ENCODE data around the gene SPDYE3.
"Not testable (repeated sequence)": the region's sequence is repeated elsewhere in the genome, so short reads cannot be mapped to it uniquely, and the experiment has no call there.

Gene SPDYE3

DNA sequence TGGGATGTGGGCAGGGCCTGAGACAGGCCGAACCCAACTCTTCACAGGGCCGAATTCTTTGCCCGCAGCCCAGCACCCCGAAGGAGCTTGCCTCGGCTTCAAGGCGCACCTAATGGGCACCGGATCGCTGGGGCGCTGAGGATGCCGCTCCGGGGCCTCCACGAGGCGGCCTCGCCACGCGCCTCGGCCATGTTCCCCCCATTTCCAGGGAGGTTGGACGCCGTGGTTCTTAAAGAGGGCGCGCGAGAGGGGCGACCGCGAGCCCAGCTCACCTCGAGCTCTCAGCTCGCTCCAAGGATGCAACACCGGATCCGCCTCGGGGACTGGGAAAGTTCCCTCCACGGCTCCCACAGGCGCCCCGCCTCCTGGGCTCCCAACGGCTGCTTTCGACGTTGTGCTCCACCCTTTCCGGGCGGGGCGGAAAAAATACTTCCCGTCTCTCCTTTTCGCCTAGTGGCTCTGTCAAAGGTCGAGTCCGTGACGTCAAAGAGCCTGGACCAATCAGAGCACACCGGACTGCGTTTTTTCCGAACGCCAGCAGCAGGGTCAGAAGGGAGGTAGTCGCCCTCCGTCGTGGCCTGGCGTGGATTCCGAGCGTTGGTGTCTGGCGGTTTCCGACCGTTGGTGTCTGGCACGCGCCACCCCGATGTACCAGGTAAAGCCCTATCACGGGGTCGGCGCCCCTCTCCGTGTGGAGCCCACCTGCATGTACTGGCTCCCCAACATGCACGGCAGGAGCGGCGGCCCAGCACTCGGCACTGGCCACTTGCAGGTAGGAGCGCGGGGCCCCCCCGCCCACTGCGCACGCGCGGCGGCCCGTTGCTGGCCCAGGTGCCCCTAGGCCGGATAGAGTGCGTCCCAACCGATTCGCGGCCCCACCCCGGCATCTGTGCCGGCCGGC lies 28.3 kb downstream of the SPDYE3 start:
- FAIRE-seq: not testable (repeated sequence)
- TF ChIP-seq POLR2A (IDR thresholded peaks at IDR 0.05; ENCODE audit: low read depth, low read length) (peak; percentile 96), POLR2AphosphoS5 (IDR thresholded peaks at IDR 0.05; ENCODE audit: low read depth, low read length) (peak; percentile 95)
- peak; percentile 83 for DNase-seq (ENCODE audit: insufficient read length)

DNA sequence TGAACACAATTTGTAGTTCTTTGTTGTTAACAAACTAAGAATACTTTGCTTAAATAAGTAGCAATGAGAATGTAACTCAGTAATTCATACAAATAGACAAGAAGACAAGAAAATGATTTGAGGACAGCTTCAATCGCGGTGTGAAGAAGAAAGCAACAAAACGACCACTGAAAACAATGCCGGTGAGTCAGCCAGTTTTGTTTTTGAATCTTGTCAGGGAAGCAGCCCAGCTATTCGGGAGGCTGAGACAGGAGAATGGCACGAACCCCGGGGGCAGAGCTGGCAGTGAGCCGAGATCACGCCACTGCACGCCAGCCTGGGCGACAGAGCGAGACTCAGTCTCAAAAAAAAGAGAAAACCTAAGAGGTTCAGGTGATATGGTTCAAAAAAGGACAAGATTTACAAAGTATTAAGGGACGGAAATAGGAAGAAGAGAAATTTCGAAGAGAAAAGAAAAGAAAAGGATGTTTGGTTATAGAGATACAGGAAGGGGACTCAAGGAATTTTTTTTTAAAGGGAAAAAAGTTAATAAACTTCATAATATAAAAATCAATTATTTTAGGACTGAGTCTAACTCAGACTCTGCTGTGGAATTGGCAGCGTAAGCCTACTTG lies 30.7 kb downstream of the SPDYE3 start:
- DNase-seq (ENCODE audit: insufficient read length); FAIRE-seq: not testable (repeated sequence)

DNA sequence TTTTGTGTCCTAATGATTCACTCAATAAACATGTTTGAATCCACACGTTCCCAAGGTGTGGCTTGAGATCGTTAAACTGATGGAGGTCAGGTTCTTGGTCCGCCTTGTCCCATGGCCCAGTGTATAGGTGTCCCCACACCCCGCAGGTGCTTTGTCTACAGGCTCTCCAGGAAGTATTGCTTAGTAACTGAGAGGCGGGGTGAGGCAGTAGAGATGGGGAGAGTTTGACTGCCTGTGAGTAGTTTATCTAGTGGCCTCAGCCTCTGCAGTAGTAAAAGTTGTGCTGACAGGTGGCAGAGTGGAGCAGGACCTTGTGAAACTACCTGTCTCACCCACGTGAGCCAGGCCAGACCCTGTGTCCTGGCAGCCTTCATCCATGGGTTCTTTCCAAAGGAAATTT lies 33.8 kb downstream of the SPDYE3 start:
- DNase-seq (ENCODE audit: insufficient read length); FAIRE-seq: not testable (repeated sequence)

DNA sequence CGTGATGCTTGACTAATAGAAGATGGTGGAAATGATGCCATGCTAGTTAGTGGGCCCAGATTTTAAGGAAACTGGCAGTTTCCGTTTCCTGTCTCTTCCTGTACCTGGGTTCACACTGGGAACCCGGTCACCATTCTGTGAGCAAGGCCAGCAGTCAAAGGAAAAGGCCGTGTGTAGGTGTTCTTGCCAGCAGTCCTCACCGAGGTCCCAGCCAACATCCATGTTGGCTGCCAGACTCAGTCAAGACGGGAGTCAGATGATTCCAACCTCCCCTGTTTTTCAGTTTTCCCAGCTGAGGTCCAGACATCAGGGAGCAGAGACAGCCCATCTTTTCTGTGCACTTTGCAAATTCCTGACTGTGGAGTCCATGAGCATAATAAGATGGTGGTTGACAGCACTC lies 35.3 kb downstream of the SPDYE3 start:
- TF ChIP-seq TAF1 (IDR thresholded peaks at IDR 0.05; ENCODE audit: borderline replicate concordance, low read depth, low read length) (no peak), POLR2AphosphoS5 (IDR thresholded peaks at IDR 0.05; ENCODE audit: low read depth, low read length) (no peak), POLR2A (IDR thresholded peaks at IDR 0.05; ENCODE audit: low read depth, low read length) (no peak)
- DNase-seq (ENCODE audit: insufficient read length): no peak
- no peak for FAIRE-seq

DNA sequence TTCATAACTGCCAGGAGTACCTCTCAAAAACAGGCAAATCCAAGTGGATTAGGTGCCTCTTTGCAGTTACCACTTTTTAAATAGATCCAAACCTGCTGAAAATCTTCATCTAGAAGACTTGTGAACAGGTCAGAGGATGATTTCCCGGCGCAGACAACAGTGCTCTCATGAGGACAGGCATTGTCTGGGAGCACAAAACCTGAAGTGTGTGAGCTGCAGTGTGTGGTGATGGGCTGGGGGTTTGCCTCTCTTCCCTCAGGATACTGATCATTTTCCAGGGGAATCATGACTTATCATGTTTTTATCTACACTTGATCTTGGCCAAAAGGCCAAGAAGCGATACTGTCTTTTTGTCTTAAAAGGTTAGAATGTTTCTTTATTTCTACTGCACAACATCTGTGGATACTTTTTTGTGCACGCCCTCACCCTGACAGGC lies 36.6 kb downstream of the SPDYE3 start:
- DNase-seq (ENCODE audit: insufficient read length); FAIRE-seq: not testable (repeated sequence)

DNA sequence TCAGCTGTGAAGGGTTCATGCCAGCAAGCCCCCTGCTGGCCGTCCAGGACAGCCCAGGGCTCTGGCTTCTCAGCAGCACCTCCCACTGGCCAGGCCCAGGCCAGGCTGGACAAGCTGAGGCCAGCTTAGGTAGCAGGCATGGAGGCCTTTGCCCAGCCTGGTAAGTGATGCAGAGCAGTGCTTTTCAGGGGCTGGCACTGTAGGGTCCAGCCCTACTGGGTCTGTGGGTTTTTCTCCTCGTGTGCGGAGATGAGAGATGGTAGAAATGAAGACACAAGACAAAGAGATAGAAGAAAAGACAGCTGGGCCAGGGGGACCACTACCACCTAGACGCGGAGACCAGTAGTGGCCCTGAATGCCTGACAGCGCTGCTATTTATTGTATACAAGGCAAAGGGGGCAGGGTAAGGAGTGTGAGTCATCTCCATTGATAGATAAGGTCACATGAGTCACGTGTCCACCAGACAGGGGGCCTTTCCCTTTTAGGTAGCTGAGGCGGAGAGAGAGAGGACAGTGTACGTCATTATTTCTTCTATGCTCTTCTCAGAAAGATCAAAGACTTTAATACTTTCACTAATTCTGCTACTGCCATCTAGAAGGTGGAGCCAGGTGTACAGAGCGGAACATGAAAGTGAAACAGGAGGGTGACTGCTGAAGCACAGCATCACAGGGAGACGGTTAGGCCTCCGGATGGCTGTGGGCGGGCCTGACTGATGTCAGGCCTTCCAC lies 37.2 kb downstream of the SPDYE3 start:
- TF ChIP-seq POLR2A (IDR thresholded peaks at IDR 0.05; ENCODE audit: low read depth, low read length): peak; percentile 20; the same call in 1 of the 2 replicates
- DNase-seq (ENCODE audit: insufficient read length): not testable (repeated sequence)
- FAIRE-seq: peak; percentile 96

DNA sequence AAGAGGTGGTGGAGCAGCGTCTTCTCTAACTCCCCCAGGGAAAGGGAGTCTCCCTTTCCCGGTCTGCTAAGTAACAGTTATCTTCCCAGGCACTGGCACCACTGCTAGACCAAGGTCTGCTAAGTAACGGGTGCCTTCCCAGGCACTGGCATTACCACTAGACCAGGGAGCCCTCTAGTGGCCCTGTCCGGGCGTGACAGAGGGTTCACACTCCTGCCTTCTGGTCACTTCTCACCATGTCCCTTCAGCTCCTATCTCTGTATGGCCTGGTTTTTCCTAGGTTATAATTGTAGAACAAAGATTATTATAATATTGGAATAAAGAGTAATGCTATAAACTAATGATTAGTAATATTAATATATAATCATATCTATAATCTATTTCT lies 37.8 kb downstream of the SPDYE3 start:
- FAIRE-seq; DNase-seq (ENCODE audit: insufficient read length): not testable (repeated sequence)

DNA sequence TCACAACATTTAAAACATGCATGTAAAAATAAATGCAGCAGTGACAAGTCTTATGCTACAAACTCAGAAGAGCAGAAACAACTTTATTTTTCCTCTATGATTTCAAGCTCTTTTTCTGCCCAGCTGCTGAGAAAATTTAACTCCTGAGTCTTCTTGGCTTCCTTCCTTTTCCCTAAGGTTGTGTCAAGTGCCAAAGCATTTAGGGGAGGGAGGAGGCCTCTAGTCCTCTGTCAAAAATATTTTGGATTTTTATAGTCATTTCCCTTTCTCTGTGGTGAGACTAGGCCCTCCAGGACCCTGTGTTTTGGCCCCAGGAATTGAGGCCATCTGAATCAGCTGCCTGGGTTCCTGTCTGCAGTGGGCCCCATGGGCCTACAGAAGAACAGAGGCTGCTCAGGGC lies 39.4 kb downstream of the SPDYE3 start:
- FAIRE-seq: no peak
- no peak for DNase-seq (ENCODE audit: insufficient read length)

DNA sequence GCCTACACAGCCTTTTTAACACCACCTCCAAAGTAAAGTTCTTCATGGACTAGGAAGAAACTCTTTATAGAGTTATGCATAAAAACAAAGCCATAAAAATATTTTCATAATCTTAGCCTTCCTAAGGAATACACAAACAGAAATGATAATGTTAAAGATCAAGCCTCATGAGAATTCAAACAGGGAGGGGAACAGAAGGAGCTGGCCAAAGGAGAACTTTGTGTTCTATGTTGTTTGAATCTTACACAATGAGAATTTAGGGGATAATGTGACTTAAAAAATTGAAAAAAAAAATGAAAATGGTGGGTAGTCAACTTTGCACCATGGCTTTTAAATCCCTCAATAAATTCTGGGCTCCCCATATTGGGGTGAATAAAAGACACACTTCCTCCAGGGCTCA lies 41.3 kb downstream of the SPDYE3 start:
- TF ChIP-seq POLR2A (IDR thresholded peaks at IDR 0.05; ENCODE audit: low read depth, low read length): no peak
- TF ChIP-seq POLR2AphosphoS5 (IDR thresholded peaks at IDR 0.05; ENCODE audit: low read depth, low read length): no peak
- TF ChIP-seq TAF1 (IDR thresholded peaks at IDR 0.05; ENCODE audit: borderline replicate concordance, low read depth, low read length): no peak
- FAIRE-seq (no peak), DNase-seq (ENCODE audit: insufficient read length) (no peak)

More for the DNA sequence above, 39.4 kb downstream of the SPDYE3 start:
- TF ChIP-seq POLR2A (IDR thresholded peaks at IDR 0.05; ENCODE audit: low read depth, low read length) (no peak), POLR2AphosphoS5 (IDR thresholded peaks at IDR 0.05; ENCODE audit: low read depth, low read length) (no peak), TAF1 (IDR thresholded peaks at IDR 0.05; ENCODE audit: borderline replicate concordance, low read depth, low read length) (no peak)

DNA sequence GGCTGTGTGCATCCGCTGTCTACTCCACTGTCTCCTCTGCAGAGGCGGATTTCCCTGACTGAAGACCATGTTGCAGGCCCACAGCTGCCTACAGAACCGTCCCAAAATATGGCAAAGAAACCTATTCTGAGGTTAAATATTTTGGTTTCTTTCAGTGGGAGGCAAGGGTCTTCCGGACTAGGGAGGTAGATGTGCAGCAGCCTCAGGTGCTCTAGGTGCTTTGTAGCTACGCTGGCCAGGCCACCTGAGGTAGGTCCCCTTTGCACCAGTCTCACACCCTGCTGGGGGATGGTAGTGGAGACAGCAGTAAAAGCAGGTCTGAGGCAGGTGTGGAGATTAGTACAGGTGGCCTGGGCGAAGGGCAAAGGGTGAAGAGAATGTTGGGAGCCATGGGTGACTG lies 42.3 kb downstream of the SPDYE3 start:
- no peak for DNase-seq (ENCODE audit: insufficient read length)
- no peak for FAIRE-seq
- no peak for TF ChIP-seq POLR2AphosphoS5 (IDR thresholded peaks at IDR 0.05; ENCODE audit: low read depth, low read length)
- TF ChIP-seq POLR2A (IDR thresholded peaks at IDR 0.05; ENCODE audit: low read depth, low read length): no peak
- TF ChIP-seq TAF1 (IDR thresholded peaks at IDR 0.05; ENCODE audit: borderline replicate concordance, low read depth, low read length): no peak

DNA sequence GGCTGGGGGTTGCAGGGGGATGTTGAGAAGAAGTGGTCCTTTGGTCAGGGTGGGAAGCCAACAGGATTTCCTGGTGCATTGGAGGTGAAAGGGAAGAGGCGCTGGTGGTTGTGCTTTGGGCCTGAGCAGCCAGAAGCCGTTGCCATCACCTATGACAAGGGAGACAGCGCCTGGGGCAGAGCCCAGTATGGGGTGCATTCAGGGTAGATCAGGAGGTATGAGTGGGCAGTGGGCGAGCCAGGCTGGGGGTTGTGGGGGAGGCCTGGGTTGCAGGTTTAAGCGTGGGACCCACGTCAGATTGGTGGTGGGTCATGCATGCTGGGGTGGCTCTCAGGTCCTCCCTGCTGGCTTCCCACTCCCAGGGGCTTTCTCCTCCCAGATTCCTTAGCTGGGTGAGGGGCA lies 44.2 kb downstream of the SPDYE3 start:
- DNase-seq (ENCODE audit: insufficient read length): no peak
- TF ChIP-seq POLR2A (IDR thresholded peaks at IDR 0.05; ENCODE audit: low read depth, low read length): peak; percentile 14; the same call in 1 of the 2 replicates
- no peak for TF ChIP-seq TAF1 (IDR thresholded peaks at IDR 0.05; ENCODE audit: borderline replicate concordance, low read depth, low read length)
- no peak for FAIRE-seq

DNA sequence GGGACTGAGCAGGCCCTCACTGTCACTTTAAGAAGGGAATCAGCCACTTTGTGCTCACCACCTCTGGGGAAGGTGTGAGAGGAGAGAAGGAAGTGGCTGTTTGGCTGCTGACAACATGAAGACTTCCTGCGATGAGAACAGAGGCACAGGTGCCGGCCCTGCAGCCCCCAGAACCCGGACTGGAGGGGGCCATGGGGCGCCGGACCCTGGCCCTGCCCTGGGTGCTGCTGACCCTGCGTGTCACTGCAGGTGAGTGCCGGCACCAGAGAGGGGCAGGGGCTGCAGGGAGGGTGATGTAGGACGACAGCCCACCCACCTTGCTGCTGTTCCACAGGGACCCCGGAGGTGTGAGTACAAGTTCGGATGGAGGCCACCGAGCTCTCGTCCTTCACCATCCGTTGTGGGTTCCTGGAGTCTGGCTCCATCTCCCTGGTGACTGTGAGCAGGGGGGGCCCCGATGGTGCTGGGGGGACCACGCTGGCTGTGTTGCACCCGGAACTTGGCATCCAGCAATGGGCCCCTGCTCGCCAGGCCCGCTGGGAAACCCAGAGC lies 44.8 kb downstream of the SPDYE3 start:
- not testable (repeated sequence) for DNase-seq (ENCODE audit: insufficient read length)

More for the DNA sequence above, 44.8 kb downstream of the SPDYE3 start:
- peak; percentile 90 for FAIRE-seq

All from GM12892 (cell line).